Hindlimb muscle (tissue), 1 donor: ENCODE measurements around the gene PCGF5. TPM values are rescaled to one million over a fixed set of nuclear protein-coding genes. Genes with fewer than 3 reads are reported as not detected.
"Not testable (repeated sequence)": the region's sequence is repeated elsewhere in the genome, so short reads cannot be mapped to it uniquely, and the experiment has no call there.

Experiments used
- DNase-seq: peaks from one replicate; pipeline ENCODE4 v3.0.0-alpha.2; 2013
- polyA plus RNA-seq: library from polyadenylated mRNA; unstranded; fragments of 120-200 nt; gene quantifications from one replicate; pipeline ENCODE4 v1.2.1, GENCODE V29; 2013; ENCODE audit not compliant: insufficient read length

Gene PCGF5
- polyA plus RNA-seq, 1 donor = 15.6 TPM

DNA sequence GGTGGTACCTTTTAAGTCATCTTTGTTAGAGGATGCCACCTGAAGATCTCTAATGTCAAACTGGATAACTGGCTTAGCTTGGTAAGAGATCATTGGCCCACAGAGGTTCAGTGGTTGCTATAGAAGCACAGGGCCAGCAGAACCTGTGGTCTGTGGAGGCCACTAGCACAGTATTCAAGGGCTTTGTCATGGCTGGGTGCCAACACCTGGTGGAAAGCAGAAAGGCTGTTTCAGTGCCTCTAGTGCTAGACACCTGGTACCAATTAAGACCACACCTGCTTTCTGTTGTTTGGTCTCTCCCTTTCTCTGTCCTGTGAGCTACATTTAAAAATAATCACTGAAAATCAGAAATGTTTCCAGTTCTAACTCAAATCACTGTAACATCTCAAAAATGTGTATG lies 10.0 kb upstream of the PCGF5 start:
- no peak for DNase-seq

DNA sequence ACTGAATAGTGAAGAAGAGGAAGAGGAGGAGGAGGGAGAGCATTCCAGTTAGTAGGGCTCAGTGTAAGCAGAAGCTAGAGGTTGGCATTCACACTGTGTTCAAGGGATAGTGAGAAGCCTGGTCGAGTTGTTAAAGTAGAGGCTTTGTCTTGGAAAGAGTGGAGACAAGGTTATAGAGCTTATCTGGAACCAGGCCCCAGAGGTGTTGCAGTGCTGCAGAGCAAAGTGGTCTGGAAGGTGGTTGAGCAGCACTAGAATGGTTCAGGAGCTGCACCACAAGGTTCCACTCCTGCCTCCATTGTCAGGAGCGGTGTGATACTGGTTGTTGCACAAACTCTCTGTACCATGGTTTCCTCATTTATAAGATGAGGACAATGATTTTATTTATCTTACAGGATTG lies 8.8 kb upstream of the PCGF5 start:
- no peak for DNase-seq

GRCh38 chr10:91214911-91215310 lies 5.6 kb upstream of the PCGF5 start:
- no peak for DNase-seq

DNA sequence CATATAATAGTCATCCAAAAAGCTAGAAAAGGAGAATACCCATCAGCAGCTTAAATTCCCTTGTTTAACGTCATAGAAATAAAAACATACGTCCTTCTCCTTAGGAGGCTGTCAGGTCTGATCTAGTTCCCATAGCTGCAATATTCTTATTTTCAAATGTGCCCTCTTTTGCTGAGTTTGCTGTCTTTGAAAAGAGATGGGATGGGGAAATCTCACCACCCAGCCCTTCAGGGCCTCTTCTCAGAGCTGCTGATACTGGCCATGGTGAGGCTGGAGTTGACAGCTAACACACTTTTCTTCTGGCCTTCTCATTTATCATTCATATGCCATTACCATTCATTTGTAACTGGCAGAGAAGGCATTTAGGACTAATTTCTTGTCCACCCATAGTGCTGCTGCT lies 5.1 kb upstream of the PCGF5 start:
- DNase-seq = no peak

GRCh38 chr10:91219371-91220193 lies 881 bp upstream of the PCGF5 start:
- no peak for DNase-seq

DNA sequence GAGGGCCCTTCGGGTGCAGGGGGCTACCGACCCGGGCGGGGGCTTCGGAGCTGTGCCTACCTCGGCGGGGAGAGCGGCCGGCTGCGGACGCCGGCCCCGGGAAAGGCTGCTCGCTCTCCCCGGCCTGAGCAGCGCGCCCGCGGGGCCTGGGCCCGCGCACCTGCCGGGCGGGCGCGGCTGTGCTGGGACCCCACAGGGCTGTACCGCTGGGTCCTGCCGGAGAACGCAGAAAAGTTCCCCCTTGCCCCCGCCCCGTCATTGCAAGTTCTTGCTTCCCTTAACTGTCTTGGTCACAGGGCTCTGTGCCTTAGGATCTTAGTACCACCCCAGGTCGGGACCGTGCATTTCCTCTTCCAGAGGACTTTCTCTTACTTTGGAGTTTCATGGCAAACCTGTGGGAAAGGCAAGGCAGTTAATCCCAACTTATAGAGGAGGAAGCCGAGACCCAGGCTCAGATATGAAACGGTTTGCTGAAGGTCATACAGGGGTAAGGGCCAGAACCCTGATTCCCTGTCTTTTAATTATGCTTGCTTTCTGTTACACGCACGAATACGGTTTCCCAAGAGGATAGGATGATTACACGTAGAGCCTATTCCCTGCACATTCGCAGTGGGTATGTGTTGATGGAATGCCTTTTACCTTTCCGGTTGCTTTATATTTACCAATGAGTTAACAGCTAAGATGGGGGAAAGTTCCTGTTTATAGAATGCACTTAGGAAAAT lies 652 bp downstream of the PCGF5 start:
- peak; percentile 17 for DNase-seq

GRCh38 chr10:91226093-91226492 lies 5.6 kb downstream of the PCGF5 start:
- DNase-seq = no peak

DNA sequence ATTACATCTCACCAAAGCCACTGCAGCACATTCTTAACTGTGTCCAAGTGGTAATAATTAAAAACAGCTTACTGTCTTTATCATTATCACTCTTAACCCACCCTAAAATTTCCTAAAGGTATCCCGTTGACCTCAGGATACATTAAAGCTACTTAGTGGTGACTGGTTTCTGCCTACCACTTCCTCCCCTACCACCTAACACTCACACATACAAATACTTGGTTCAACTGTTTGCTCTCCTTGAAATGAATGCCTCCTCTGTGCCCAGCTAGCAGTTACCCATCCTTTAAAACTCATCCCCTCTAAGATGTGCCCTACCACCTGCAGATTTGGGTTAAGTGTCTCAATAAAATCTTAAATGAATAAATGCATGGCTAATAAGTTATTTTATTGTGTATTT lies 7.1 kb downstream of the PCGF5 start:
- DNase-seq = no peak

- no peak for DNase-seq
Measured at GRCh38 chr10:91229683-91230082, 9.2 kb downstream of the PCGF5 start.

- DNase-seq = no peak
Measured at GRCh38 chr10:91238191-91238590, 17.7 kb downstream of the PCGF5 start.

DNA sequence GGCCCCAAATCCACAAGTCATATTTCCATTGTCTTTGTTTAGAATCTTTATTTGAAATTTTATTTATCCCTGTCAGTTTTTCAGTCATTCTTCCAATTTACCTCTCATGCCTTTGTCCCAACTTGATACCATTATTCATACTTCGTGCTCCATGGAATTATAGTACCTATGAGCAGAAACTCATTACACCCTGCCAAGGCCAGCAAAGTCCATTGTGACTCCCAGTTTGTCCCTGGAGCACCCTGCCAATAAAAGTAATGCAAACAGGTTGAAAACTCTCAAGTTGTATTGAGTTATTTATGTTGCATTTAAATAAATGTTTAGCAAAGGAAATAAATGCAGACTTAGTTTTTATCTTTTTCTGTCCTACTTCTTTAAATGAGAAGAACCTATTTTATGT lies 19.3 kb downstream of the PCGF5 start:
- DNase-seq = no peak

GRCh38 chr10:91242940-91243339 lies 22.5 kb downstream of the PCGF5 start:
- no peak for DNase-seq

DNA sequence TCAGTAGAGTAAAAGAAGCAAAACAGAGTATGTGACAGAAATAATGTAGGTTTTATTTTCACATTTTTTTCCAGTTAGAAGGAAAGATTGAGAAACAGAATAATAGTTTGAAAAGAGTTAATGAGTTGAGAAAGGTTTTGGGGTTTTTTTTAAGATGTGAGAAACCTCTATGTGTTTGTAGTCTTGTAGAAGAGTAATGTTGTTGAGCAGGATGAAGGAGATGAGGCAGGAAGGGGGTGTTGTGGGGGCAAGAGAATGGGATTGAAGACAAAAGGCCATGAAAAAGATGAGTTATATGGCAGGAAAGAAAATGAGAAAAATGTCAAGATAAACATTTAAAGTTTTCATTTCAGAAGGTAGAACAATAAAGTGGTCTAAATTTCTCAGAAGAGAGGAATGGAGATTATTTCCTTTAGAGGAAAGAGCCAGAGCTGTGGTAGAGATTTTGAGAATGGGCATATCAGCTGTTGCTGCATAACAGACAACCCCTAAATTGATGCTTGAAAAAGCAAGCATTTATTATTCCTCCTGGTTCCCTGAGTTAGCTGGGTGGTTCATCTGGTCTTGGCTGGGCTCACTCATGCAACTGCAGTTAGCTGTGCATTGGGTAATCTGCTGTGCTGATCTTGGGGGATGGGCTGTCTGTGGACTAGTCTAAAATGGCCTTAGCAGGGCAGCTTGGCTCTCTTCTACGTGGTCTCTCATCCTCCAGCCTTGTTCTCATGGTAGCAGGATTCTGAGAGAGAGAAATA lies 27.1 kb downstream of the PCGF5 start:
- DNase-seq = no peak

DNA sequence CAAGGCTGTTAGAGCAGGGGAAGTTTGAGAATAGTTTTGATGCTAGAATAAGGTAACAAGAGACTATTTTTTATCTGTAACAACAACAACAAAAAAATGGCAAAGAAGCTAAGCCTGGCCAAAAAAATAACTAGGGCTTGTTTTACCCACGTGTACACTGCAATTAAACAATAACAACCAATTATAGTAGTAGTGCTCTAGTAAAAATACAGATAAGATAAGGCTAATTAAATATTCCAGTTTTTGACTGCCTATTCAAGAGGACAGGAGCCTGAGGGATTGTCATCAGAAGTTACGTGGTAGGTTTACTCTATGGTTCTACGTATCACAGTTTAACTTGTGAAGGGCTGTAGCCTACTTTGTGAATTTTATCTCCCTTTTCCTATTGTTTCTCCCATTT lies 29.2 kb downstream of the PCGF5 start:
- no peak for DNase-seq

- DNase-seq = no peak
Measured at GRCh38 chr10:91250341-91250740, 29.9 kb downstream of the PCGF5 start.

GRCh38 chr10:91251430-91252056 lies 31.1 kb downstream of the PCGF5 start:
- peak; percentile 66 for DNase-seq

GRCh38 chr10:91253300-91253699 lies 32.8 kb downstream of the PCGF5 start:
- no peak for DNase-seq

DNA sequence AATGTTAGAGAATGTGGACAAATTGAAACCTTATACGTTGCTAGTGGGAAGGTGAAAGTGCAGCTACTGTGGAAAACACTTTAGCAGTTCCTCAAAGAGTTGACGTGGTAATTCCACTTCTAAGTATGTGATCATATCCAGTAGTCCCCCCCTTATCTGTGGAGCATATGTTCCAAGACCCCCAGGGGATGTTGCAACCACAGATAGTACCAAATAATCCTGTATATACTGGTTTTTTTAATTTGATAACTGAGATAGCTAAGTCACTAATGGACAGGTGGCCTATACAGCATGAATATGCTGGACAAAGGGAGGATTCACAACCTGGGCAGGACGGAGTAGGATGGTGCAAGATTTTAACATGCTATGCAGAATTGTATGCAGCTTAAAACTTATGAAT lies 36.8 kb downstream of the PCGF5 start:
- DNase-seq = no peak

GRCh38 chr10:91260417-91260816 lies 40.0 kb downstream of the PCGF5 start:
- not testable (repeated sequence) for DNase-seq

GRCh38 chr10:91271886-91272285 lies 51.4 kb downstream of the PCGF5 start:
- DNase-seq = no peak

DNA sequence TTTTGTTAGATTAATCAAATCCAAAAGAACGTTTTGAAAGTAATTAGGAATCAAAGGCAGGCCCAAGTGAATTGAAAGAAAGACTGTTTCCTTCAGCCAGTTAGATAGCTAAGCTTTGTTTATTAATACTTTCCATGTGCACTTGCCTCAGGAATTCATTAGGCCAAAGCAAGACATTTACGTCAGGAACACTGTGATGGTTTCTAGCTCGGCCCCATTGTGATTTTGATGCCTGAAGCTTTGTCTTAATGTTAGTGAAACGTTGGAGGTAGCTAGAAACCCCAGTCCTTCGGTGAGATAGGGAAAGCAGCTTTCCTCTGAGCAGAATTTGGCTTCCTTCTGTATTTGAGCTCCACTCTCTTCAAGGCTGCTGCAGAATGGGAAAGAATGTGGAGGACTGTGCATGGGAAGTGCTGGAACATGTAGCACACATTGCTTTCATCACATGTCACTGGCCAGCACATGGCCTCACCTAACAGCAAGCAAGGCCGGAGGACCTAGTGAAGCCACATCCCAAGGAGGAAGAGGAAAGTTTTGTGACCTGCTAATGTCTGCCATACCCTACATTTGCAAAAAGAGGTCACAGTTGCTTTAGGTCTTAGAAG lies 64.1 kb downstream of the PCGF5 start:
- no peak for DNase-seq

- DNase-seq = no peak
Measured at GRCh38 chr10:91286572-91286971, 66.1 kb downstream of the PCGF5 start.
